Activated B cell treated with CpG ODN at 0.5 μM for 24 hours (primary cell): ENCODE data around the gene ZNF800. TPM values are rescaled to one million over a fixed set of nuclear protein-coding genes. Genes with fewer than 3 reads are reported as not detected.

ENCODE experiments used
- ATAC-seq: fragments of 200-7000 bp; cut with Tn5 transposase; one replicate; pipeline ENCODE4 v1.10.0; 2021; ENCODE audit warnings: low read depth, mild to moderate bottlenecking, moderate library complexity
- CTCF ChIA-PET: fragments of 350-600 bp; sonication (Branson Sonifier 250); formaldehyde crosslinking; loops from one replicate; lab custom pipeline; 2021; ENCODE audit warnings: antibody characterized with exemption; lab: Charles Lee
- POLR2A ChIA-PET: fragments of 350-600 bp; sonication (Branson Sonifier 250); formaldehyde crosslinking; loops from one replicate; lab custom pipeline; 2021; ENCODE audit warnings: antibody characterized with exemption; lab: Charles Lee
- DNase-seq: peaks from one replicate; pipeline ENCODE4 v3.0.0; 2022
- H3K27ac Mint-ChIP-seq: one replicate; pipeline ENCODE4 v1.8.0; 2020; ENCODE audit warnings: mixed read lengths
- H3K27me3 Mint-ChIP-seq: one replicate; pipeline ENCODE4 v1.8.0; 2021; ENCODE audit warnings: mixed read lengths
- H3K36me3 Mint-ChIP-seq: one replicate; pipeline ENCODE4 v1.8.0; 2021; ENCODE audit warnings: low read depth, mixed read lengths
- H3K4me1 Mint-ChIP-seq: one replicate; pipeline ENCODE4 v1.8.0; 2021; ENCODE audit warnings: mixed read lengths
- H3K4me3 Mint-ChIP-seq: one replicate; pipeline ENCODE4 v1.8.0; 2020; ENCODE audit warnings: mild to moderate bottlenecking, mixed read lengths
- H3K9me3 Mint-ChIP-seq: one replicate; pipeline ENCODE4 v1.8.0; 2020; ENCODE audit warnings: mixed read lengths
- CTCF ChIP-seq: fragments of 200-600 bp; IDR thresholded peaks from one replicate; pipeline ENCODE4 v1.8.0; 2022; ENCODE audit warnings: antibody characterized with exemption, mild to moderate bottlenecking
- intact Hi-C: fragments of 100-400 bp; cut with micrococcal nuclease; formaldehyde crosslinking; loops from one replicate; pipeline ENCODE4 v1.15.1; 2024
- total RNA-seq: library from RNA; stranded (reverse); gene quantifications from 2 replicates; pipeline ENCODE4 v1.2.3, GENCODE V29; 2022

The ZNF800 gene
- total RNA-seq, 1 donor from 2014 or later, result 53.5 TPM

- intact Hi-C loops, result loop anchor here (1.0 to 5.0 kb wide), 2 partner anchors 141 to 192 kb away; partner anchors contain the start of genes GCC1 and GRM8
- DNase-seq, result no peak
- H3K36me3 Mint-ChIP-seq, result peaks cover 25% of the 10 kb centered on the region
- ATAC-seq, result no peak
- H3K4me1 Mint-ChIP-seq, result peaks cover 53% of the 10 kb centered on the region
- ChIA-PET POLR2A (interaction anchor here (0.9 to 3.0 kb wide), 7 partner anchors 10 to 192 kb away, joined by 3 to 33 read pairs (median 7); partner anchors contain the start of gene GCC1), CTCF (interaction anchor here (2.3 to 2.4 kb wide), 2 partner anchors 54 kb away, joined by 8 to 22 read pairs; no protein-coding TSS in a partner anchor)
- H3K27ac Mint-ChIP-seq, result peak overlapping the region; percentile 92
- TF ChIP-seq CTCF, result no peak
- H3K27me3 Mint-ChIP-seq, result no peaks in the 10 kb centered on the region
- H3K4me3 Mint-ChIP-seq, result peak overlapping the region; percentile 95
- H3K9me3 Mint-ChIP-seq, result peaks cover 5% of the 10 kb centered on the region
Observed at GRCh38 chr7:127393368-127394058, 1.0 kb upstream of the ZNF800 start.

DNA sequence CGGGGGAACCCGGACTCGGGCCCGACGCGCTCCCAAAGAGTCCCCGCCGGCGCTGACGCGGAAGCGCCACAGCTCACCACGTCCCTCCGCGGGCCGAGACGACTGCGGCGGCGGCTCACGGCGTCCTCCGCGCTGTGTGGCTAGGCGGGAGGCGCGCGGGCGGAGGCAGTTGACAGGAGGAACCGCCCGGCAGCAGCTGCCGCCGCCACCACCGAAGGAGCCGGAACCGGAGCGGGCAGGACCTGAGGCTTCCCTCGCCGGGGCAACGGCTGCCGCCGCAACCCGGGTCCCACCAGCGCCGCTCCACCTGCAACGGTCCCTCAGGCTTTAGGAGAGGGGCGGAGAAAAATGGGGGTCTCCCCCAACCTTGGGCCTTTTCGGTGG is 334 bp downstream of the ZNF800 start:
- H3K27ac Mint-ChIP-seq, result peak overlapping the region; percentile 98
- peaks cover 62% of the 10 kb centered on the region for H3K4me1 Mint-ChIP-seq
- DNase-seq (peak; percentile 68), ATAC-seq (peak; percentile 54)
- ChIA-PET POLR2A (interaction anchor here (0.8 to 3.0 kb wide), 23 partner anchors 9 to 952 kb away, joined by 3 to 33 read pairs (median 5); partner anchors contain the start of genes ARF5, GCC1 and RBM28), CTCF (interaction anchor here (0.8 to 2.4 kb wide), 6 partner anchors 20 to 55 kb away, joined by 3 to 22 read pairs (median 4); no protein-coding TSS in a partner anchor)
- no peaks in the 10 kb centered on the region for H3K27me3 Mint-ChIP-seq
- peaks cover 36% of the 10 kb centered on the region for H3K36me3 Mint-ChIP-seq
- no peak for TF ChIP-seq CTCF
- intact Hi-C loops, result loop anchor here (1.0 to 5.0 kb wide), 6 partner anchors 22 to 951 kb away; partner anchors contain the start of genes GRM8 and RBM28
- peaks cover 5% of the 10 kb centered on the region for H3K9me3 Mint-ChIP-seq
- peak overlapping the region; percentile 95 for H3K4me3 Mint-ChIP-seq

- Mint-ChIP-seq H3K4me1 (peaks cover 64% of the 10 kb centered on the region), H3K27ac (peak overlapping the region; percentile 94), H3K27me3 (no peaks in the 10 kb centered on the region), H3K36me3 (peaks cover 38% of the 10 kb centered on the region), H3K4me3 (peak overlapping the region; percentile 96), H3K9me3 (peaks cover 5% of the 10 kb centered on the region)
- ATAC-seq (peak; percentile 35), DNase-seq (no peak)
- no peak for TF ChIP-seq CTCF
- intact Hi-C loops, result loop anchor here (1.0 to 5.0 kb wide), 7 partner anchors 15 to 952 kb away; partner anchors contain the start of genes GRM8 and RBM28
- ChIA-PET CTCF (interaction anchor here (1.1 to 2.4 kb wide), 4 partner anchors 21 to 56 kb away, joined by 3 to 22 read pairs (median 8); no protein-coding TSS in a partner anchor), POLR2A (interaction anchor here (1.0 to 3.0 kb wide), 14 partner anchors 8 to 260 kb away, joined by 3 to 33 read pairs (median 7); partner anchors contain the start of genes ARF5 and GCC1)
Observed at GRCh38 chr7:127391591-127392181, 822 bp downstream of the ZNF800 start.

DNA sequence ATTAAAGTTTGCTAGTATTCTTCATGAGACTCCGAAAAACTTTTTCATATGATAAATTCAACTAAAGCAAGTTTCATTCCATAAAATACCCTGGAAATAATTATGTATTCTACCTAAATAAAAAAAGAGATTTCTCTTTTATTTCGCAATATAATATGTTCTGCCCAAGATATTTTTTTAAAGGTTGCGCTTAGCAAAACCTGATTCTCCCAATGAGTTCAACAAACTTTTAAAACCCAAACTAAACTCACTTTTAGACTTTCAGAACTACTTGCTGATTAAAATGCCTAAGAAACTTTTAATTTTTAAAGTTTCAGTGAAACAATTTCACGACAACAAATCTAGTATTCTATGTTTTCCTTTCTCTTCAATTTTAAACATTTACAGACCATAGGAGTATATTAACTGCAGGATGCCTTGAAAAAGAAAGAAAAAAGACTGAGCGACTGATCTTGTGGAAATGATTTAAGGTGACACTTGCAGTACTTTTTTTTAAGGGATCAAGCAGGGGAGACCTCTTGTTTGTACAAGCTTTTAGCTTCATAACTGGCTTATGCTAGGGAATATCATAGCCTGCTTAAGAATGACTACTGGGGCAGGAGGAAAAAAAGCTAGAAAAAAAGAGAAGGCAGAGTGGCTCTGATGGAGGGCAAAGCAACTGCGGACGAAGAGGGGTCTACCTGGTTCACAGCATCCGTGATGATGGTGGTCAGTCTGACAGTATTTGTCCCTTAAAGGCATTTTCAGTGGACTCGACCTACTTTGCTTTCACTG is 1.5 kb downstream of the ZNF800 start:
- Mint-ChIP-seq H3K4me3 (peak overlapping the region; percentile 96), H3K27me3 (no peaks in the 10 kb centered on the region), H3K27ac (peak overlapping the region; percentile 94), H3K4me1 (peaks cover 65% of the 10 kb centered on the region), H3K9me3 (peaks cover 5% of the 10 kb centered on the region), H3K36me3 (peaks cover 41% of the 10 kb centered on the region)
- intact Hi-C loops, result loop anchor here (2.0 to 5.0 kb wide), 2 partner anchors 14 to 139 kb away; partner anchors contain the start of gene GRM8
- CTCF ChIA-PET, result interaction anchor here (2.2 to 2.4 kb wide), 2 partner anchors 43 to 57 kb away, joined by 13 to 22 read pairs; no protein-coding TSS in a partner anchor
- no peak for TF ChIP-seq CTCF
- DNase-seq (no peak), ATAC-seq (no peak)
- POLR2A ChIA-PET, result interaction anchor here (1.0 to 3.0 kb wide), 6 partner anchors 23 to 194 kb away, joined by 3 to 33 read pairs (median 7); partner anchors contain the start of gene GCC1
